MM.1S (cell line): ENCODE data around the gene TUBA3E.
"Not testable (repeated sequence)": the region's sequence is repeated elsewhere in the genome, so short reads cannot be mapped to it uniquely, and the experiment has no call there.

Source experiments
- DNase-seq: peaks from one replicate; pipeline ENCODE4 v3.0.0-alpha.2; 2015
- H2AFZ ChIP-seq: fragments of 300-600 bp; sonication (generic); 2 replicates; pipeline ENCODE4 v1.6.0; 2016; ENCODE audit warnings: antibody characterized with exemption, low read length
- H3F3A ChIP-seq: fragments of 300-600 bp; sonication (generic); 2 replicates; pipeline ENCODE4 v1.6.1; 2016; ENCODE audit warnings: mild to moderate bottlenecking, antibody characterized with exemption, low read length, moderate library complexity, mixed read lengths; ENCODE audit not compliant: insufficient read depth
- H3K27ac ChIP-seq: fragments of 300-600 bp; sonication (generic); 2 replicates; pipeline ENCODE4 v1.5.1; 2016; ENCODE audit warnings: mild to moderate bottlenecking, low read length
- H3K27me3 ChIP-seq: fragments of 300-600 bp; sonication (generic); replicated peaks from 2 replicates; pipeline ENCODE4 v1.6.0; 2016; ENCODE audit warnings: low read length; ENCODE audit not compliant: insufficient read depth
- H3K36me3 ChIP-seq: fragments of 300-600 bp; sonication (generic); replicated peaks from 2 replicates; pipeline ENCODE4 v1.6.1; 2016; ENCODE audit warnings: mild to moderate bottlenecking, low read length, mixed read lengths; ENCODE audit not compliant: insufficient read depth
- H3K4me1 ChIP-seq: fragments of 300-600 bp; sonication (generic); 2 replicates; pipeline ENCODE4 v1.6.1; 2016; ENCODE audit warnings: low read length, mixed read lengths
- H3K4me2 ChIP-seq: fragments of 300-600 bp; sonication (generic); 2 replicates; pipeline ENCODE4 v1.6.0; 2016; ENCODE audit warnings: low read depth, low read length
- H3K4me3 ChIP-seq: fragments of 300-600 bp; sonication (generic); 2 replicates; pipeline ENCODE4 v1.5.1; 2016; ENCODE audit warnings: low read length, mixed read lengths
- H3K79me2 ChIP-seq: fragments of 300-600 bp; sonication (generic); 2 replicates; pipeline ENCODE4 v1.6.1; 2016; ENCODE audit warnings: mixed run types, low read length, mixed read lengths
- H3K9ac ChIP-seq: fragments of 300-600 bp; sonication (generic); 2 replicates; pipeline ENCODE4 v1.6.1; 2016; ENCODE audit warnings: low read length, mixed read lengths
- H3K9me2 ChIP-seq: fragments of 300-600 bp; sonication (generic); replicated peaks from 2 replicates; pipeline ENCODE4 v1.6.1; 2016; ENCODE audit warnings: mild to moderate bottlenecking, low read length, mixed read lengths; ENCODE audit not compliant: insufficient read depth
- H3K9me3 ChIP-seq: fragments of 300-600 bp; sonication (generic); replicated peaks from 2 replicates; pipeline ENCODE4 v1.6.1; 2016; ENCODE audit warnings: mild to moderate bottlenecking, low read length, mixed read lengths; ENCODE audit not compliant: insufficient read depth
- H4K20me1 ChIP-seq: fragments of 300-600 bp; sonication (generic); 2 replicates; pipeline ENCODE4 v1.6.1; 2016; ENCODE audit warnings: mild to moderate bottlenecking, low read length, moderate library complexity, mixed read lengths; ENCODE audit not compliant: insufficient read depth
- EZH2 ChIP-seq: fragments of 300-600 bp; sonication (generic); optimal IDR thresholded peaks from 2 replicates; pipeline ENCODE3; 2017; ENCODE audit warnings: low read depth, mild to moderate bottlenecking, antibody characterized with exemption, low read length, mixed read lengths
- EZH2phosphoT487 ChIP-seq: fragments of 300-600 bp; sonication (generic); IDR thresholded peaks from 2 replicates; pipeline ENCODE4 v1.6.1; 2018; ENCODE audit warnings: antibody characterized with exemption, low read length
- TF ChIP-seq, protein P1 (sequence below): fragments of 300-600 bp; sonication (generic); IDR thresholded peaks from 2 replicates; pipeline ENCODE4 v1.5.1; 2016; ENCODE audit warnings: antibody characterized with exemption, low read length, mixed read lengths

TUBA3E gene

DNA sequence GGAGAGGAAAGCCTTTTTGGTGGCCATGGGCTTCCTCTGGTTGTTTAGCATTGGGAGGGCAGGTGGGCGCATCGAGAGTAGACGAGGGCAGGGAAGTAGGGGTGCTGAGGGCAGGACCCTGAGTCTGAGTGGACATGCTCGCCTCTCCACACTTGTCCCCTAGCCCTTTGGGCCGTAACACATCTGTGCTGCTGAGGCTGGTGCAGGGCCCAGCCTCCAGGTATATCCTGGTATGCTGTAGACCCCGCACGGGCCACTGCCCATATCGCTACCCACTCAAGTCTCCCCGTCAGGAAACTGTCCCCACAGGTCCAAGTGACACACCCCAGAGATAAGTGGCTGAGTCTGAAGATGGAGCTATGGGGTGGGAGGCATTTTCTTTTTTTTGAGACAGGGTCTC is 39.6 kb downstream of the TUBA3E start:
- TF ChIP-seq EZH2: no peak
- no peak for TF ChIP-seq EZH2phosphoT487
- TF ChIP-seq, protein P1, sequence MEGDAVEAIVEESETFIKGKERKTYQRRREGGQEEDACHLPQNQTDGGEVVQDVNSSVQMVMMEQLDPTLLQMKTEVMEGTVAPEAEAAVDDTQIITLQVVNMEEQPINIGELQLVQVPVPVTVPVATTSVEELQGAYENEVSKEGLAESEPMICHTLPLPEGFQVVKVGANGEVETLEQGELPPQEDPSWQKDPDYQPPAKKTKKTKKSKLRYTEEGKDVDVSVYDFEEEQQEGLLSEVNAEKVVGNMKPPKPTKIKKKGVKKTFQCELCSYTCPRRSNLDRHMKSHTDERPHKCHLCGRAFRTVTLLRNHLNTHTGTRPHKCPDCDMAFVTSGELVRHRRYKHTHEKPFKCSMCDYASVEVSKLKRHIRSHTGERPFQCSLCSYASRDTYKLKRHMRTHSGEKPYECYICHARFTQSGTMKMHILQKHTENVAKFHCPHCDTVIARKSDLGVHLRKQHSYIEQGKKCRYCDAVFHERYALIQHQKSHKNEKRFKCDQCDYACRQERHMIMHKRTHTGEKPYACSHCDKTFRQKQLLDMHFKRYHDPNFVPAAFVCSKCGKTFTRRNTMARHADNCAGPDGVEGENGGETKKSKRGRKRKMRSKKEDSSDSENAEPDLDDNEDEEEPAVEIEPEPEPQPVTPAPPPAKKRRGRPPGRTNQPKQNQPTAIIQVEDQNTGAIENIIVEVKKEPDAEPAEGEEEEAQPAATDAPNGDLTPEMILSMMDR: no peak
- no peak overlapping the region for H3K4me2 ChIP-seq
- no peak overlapping the region for H3K27ac ChIP-seq
- no peaks in the 10 kb centered on the region for H4K20me1 ChIP-seq
- no peaks in the 10 kb centered on the region for H3K9me3 ChIP-seq
- no peak for DNase-seq
- H3K9ac ChIP-seq: no peak overlapping the region
- no peaks in the 10 kb centered on the region for H3K36me3 ChIP-seq
- no peaks in the 10 kb centered on the region for H3K27me3 ChIP-seq
- H3K4me1 ChIP-seq: no peaks in the 10 kb centered on the region
- no peak overlapping the region for H2AFZ ChIP-seq
- no peaks in the 10 kb centered on the region for H3F3A ChIP-seq
- H3K79me2 ChIP-seq: no peaks in the 10 kb centered on the region
- no peak overlapping the region for H3K4me3 ChIP-seq
- H3K9me2 ChIP-seq: no peaks in the 10 kb centered on the region

DNA sequence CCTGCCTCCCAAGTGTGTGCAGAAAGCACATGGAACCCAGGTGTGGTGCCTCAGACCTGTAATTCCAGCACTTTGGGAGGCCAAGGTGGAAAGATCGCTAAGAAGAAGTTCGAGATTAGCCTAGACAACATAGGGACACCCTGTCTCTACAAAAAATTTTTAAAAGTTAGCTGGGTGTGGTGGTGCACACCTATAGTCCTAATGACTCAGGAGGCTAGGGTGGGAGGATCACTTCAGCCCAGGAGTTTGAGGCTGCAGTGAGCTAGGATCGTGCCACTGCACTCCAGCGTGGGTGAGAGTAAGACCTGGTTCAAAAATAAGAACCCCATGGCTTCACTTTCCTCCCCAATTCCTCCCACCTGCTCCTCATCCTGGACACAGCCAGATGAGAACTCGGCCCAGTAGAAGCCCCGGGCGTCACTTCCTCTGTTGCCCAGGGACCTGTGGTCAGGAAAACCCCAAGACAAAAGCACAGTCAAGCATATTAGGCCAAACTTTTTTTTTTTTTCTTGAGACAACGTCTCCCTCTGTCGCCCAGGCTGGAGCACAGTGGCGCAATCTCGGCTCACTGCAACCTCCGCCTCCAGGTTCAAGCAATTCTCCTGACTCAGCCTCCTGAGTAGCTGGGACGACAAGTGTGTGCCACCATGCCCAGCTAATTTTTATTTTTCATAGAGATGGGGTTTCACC is 40.3 kb downstream of the TUBA3E start:
- not testable (repeated sequence) for H2AFZ ChIP-seq, H3K27me3 ChIP-seq, H3K9me3 ChIP-seq, H3K79me2 ChIP-seq, H3F3A ChIP-seq, H4K20me1 ChIP-seq, H3K4me3 ChIP-seq, H3K4me2 ChIP-seq, H3K9me2 ChIP-seq, H3K4me1 ChIP-seq, H3K9ac ChIP-seq, H3K27ac ChIP-seq, DNase-seq, H3K36me3 ChIP-seq

DNA sequence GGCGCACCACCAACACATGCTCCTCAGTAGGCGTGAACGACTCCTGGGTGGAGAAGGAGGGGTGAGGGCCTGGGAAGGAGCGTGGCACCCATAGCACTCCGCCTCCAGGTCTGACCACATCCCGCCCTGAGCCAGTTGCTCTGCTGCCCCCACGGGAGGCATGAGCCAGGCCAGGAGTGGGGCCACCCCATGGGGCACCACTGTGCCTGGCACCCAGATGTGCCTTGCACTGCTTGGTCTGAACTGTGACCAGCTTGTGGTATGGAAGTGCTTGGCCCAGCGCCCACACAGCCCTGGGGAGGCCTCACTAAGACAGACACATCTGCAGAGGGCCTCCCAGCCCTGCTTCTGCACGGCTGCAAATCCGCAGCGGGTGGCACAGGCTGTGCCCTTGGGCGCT is 40.9 kb downstream of the TUBA3E start:
- H3K4me3 ChIP-seq, H3K79me2 ChIP-seq, H3K9me3 ChIP-seq, H4K20me1 ChIP-seq, H2AFZ ChIP-seq, H3K36me3 ChIP-seq, H3K27me3 ChIP-seq, H3K27ac ChIP-seq, H3K9me2 ChIP-seq, H3F3A ChIP-seq, H3K4me1 ChIP-seq, H3K4me2 ChIP-seq, DNase-seq, H3K9ac ChIP-seq: not testable (repeated sequence)

DNA sequence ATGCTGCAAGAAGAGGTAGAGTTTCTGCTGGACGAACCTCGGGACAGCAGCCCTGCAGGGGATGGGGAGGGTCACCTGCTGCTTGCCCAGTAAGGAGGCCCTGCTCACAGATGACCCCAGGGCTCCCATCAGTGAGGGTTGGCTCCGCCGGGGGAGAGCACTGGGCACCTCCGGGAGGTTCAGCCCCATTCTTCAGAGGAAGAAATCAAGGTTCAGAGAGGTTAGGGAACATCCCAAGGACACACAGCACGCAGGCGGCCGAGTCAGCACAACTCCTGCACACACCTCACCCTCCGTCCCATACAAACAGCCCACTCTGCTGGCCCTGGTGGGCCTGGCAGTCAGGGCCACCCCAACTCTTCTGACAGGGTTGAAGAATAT is 41.6 kb downstream of the TUBA3E start:
- H3K4me2 ChIP-seq: no peak overlapping the region
- DNase-seq: no peak

More for the DNA sequence above, 41.6 kb downstream of the TUBA3E start:
- H3K4me1 ChIP-seq: no peaks in the 10 kb centered on the region
- H3F3A ChIP-seq: no peaks in the 10 kb centered on the region
- no peaks in the 10 kb centered on the region for H3K9me2 ChIP-seq
- TF ChIP-seq EZH2 (no peak), EZH2phosphoT487 (no peak)
- TF ChIP-seq, protein P1: no peak
- H2AFZ ChIP-seq: no peak overlapping the region
- no peaks in the 10 kb centered on the region for H3K36me3 ChIP-seq
- no peak overlapping the region for H3K9ac ChIP-seq
- H3K4me3 ChIP-seq: no peak overlapping the region
- H3K79me2 ChIP-seq: no peaks in the 10 kb centered on the region
- H3K27ac ChIP-seq: no peak overlapping the region
- H3K27me3 ChIP-seq: no peaks in the 10 kb centered on the region
- H3K9me3 ChIP-seq: no peaks in the 10 kb centered on the region
- H4K20me1 ChIP-seq: no peaks in the 10 kb centered on the region
